T-helper 1 cell (primary cell): ENCODE data around the gene OLFM3.

Source experiments
- DNase-seq, 5 donors: peaks; one replicate each; pipeline ENCODE4 v3.0.0-alpha.2; 2012 to 2020
- total RNA-seq, 4 donors: gene quantifications; one replicate each; lab custom pipeline; 2026; lab: John Stamatoyannopoulos, UW

Gene OLFM3
- total RNA-seq, result 0 to 0.15 (median 0) reads per million in 4 donors

DNA sequence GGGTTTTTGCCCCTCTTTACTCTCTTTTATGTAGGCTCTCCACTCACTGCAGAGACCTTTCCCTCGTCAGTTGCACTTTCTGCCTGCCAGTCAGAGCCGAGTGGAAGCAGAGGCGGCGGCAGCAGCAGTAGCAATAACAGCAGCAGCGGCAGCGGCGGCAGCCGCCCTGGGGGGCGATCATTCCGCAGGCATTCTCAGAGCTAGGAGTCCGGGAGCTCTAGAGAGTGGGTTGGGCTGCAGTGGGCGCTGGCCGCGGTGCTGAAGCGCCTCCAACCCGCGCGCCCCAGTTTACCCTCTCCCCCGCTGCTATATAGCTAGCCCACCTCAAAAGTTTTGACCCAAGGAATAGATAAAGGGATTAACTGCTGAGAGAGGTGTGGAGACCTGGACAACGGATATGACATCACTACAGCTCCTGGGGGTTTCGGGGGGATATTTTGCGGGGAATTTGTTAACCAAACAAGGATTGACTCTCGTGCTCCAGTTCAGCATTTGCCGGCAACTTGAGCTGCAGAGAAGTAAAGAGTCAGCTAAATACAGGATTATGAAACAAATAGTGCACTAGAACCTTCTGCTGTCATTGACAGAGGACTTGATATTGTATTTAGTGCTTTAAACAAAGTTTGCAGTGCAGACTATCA is at the start of gene OLFM3:
Gene OLFM3, minus strand, starts transcription at position 102 of the 641 bp plus-strand sequence.
- DNase-seq, result peak in 1 of 5 donors; percentile 1

DNA sequence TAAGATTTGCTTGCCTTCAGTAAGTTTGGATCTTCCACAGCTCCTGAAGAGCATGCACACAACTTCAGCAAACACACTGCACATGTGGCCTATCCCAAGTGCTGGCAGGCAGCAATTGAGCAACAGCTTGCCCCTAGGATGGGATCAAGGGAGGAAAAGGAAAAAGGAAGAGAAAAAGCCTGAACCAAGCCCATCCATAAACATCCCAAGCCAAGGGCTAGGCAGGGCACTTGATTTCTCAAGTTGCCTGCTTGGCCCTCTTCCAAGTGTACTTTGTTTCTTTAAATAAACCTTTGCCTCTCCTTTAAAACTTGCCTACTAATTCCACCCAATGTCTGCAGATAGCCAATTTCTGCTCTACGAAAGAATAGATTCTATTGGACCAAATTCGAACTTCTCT is 49.0 kb upstream of the OLFM3 start:
- no peak for DNase-seq

- DNase-seq, result no peak
Observed at GRCh38 chr1:102032534-102032933, 35.8 kb upstream of the OLFM3 start.

DNA sequence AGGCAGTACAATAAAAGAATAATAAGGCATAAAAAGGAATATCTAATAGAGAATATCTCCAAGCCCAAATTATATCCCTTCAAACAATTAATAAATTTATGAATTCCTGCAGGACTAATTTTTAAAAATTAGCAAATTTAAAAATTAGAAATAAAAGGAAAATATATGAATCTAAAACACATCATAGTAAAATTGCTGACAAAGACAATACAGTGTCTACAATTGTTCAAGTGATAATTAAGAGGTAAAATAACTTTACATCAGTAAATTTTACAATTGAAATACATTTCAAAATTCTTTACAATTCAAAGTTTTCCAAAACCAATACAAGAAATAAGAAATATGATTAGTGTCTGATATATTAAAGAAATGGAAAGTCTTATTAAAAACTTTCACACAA is 22.8 kb upstream of the OLFM3 start:
- no peak for DNase-seq

DNA sequence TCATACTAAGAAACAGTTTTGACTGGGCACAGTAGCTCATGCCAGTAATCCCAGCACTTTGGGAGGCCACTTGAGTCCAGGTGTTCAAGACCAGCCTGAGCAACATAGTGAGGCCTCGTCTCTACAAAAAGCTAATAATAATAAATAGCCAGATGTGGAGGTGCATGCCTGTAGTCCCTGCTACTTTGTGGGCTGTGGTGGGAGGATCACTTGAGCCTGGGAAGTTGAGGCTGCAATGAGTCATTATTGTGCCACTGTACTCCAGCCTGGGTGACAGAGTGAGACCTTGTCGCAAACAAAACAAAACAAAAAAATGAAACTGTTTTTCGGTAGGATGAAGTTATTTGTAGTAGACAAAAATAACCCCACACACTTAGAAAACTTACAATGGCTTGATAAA is 19.0 kb upstream of the OLFM3 start:
- no peak for DNase-seq

GRCh38 chr1:102002057-102002456 is 5.3 kb upstream of the OLFM3 start:
- no peak for DNase-seq

GRCh38 chr1:101995984-101996745 is 561 bp downstream of the OLFM3 start:
- DNase-seq, result no peak

DNA sequence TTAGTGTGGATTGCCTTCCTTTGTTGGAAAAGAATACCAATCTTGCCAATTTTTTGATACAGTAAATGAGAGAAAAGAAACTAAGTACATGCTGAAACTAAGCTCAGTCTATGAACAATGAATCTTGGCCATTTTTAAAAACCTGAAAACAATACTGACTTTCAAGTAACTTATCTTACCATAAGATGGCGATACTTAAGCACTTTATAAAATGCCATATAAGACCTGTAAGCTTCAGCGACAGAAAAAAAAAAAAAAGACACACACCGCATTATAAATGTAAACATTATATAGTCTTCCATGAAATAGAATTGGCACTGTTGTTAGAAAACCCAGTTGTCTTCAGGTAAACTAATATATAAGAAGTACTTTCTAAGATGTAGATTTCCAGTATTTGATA is 3.0 kb downstream of the OLFM3 start:
- DNase-seq, result no peak

GRCh38 chr1:101992821-101993575 is 3.7 kb downstream of the OLFM3 start:
- DNase-seq, result no peak

GRCh38 chr1:101980974-101981373 is 15.8 kb downstream of the OLFM3 start:
- no peak for DNase-seq

DNA sequence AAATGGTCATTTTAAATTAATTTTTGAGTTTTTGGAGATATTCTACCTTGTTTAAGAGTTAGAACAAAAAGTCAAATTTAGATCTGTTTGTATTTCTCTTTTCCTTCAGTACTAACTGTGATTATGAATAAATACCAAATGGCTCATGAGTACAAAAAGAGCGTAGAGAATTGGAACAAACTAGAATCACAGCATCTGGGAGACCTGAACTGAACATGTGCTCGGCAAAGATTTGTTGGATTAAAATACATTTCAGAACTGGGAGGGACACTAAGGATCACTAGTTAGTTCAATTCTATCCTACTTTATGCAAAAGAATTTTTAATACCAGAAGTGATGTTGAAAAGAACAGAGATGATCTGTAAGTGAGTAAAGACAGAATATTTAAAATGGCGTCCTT is 19.5 kb downstream of the OLFM3 start:
- DNase-seq, result no peak

GRCh38 chr1:101976161-101976560 is 20.6 kb downstream of the OLFM3 start:
- DNase-seq, result no peak

DNA sequence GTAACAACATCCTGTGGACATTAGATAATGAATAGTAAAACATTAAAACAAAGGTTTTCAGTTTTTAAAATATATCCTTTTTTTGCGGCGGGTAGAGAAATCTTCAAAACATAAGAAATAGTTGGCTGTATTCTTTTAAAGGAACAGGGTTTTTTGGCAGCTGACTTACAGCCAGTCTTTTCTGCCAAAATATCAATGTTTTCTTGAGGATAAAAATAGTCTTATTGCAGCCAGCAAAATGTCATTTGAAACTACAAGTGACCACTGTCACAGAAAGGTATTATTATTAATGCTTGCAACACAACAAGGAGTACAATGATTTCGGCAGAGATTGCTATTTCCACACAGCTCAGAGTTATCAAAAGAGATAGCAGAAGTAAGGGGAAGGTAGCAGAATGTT is 21.4 kb downstream of the OLFM3 start:
- no peak for DNase-seq

DNA sequence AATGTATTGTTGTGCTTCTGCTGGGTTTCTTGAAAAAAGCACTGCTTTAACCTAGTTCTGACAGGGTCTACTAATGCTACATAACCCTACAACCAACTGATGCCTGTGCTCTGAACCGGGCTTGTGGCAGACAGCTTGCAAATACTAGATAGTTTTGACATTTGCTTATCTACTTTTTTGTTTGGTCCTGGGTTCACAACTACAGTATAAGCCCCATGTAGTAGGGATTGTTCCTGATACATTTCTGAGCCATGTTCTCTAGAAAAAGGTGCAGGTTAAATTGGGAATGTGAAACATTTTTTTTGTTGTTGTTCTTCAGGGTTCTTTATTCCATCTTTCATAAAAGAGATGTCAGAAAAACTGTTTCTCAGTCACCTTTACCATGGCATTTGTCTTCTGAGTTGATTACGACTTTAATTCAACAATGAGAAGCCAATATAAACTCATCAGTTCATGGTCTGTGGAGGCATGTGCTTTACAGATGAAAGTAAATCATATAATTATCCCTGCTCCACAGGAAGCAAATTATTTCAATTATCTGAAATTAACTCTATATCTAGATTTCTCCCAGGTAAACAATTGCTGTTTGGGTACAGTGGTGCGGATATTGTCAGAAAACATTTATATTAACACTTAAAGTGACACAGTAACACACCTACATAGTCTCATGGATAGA is 22.0 kb downstream of the OLFM3 start:
- no peak for DNase-seq

- no peak for DNase-seq
Observed at GRCh38 chr1:101971304-101971703, 25.4 kb downstream of the OLFM3 start.

DNA sequence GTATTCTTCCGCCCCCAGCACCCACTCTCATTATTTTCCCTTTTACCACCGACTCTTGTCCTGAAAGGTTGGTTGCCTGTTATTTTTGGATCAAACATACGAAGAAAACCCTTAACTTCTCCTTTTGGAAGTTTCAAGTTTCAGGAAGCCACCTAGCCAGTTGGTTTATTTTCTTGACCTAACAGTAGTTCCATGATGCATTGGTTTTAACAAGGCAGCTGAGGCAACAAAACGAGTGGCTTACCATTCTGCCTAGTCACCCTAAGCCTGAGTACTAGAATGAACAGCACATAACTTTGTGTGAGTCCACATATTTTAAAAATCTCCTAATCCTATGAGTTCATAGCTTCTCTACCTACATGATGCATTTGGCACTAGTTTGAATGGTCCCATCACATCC is 28.9 kb downstream of the OLFM3 start:
- DNase-seq, result no peak

DNA sequence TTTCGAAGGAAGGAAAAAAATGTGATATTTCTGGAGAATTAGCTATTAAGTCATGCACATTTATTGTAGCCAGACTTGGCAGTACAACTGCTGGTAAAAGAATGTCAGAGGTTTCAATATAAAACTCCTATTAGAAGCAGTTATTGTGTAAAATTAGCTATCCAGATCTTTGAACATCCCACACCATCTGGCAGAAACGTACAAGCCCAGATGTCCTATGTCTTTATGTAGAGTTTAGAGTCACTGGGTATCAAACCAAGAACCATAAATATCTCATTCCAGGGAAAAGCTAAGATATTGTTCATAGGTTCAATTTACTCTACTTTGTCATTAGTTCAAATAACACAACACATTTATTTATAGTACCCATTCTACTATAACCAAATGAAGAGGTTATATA is 31.4 kb downstream of the OLFM3 start:
- no peak for DNase-seq

DNA sequence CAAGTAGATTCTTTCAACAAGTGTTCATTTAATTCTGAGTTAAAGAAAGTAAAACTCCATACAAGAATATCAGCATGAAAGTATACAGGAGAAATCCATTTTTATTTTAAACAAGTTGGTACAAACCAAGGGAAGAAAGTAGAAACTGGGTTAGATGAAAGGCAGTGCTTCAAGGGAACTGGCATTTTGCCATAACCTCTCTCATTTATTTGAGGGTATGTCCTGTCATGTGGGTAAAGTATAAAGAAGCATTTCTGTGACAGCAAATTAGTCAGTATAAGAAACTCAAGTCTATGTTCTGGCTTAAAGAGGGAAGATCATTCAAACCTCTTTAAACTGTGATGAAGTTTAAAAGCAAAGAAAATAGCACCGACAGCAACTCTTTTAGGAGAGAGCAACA is 32.0 kb downstream of the OLFM3 start:
- no peak for DNase-seq

DNA sequence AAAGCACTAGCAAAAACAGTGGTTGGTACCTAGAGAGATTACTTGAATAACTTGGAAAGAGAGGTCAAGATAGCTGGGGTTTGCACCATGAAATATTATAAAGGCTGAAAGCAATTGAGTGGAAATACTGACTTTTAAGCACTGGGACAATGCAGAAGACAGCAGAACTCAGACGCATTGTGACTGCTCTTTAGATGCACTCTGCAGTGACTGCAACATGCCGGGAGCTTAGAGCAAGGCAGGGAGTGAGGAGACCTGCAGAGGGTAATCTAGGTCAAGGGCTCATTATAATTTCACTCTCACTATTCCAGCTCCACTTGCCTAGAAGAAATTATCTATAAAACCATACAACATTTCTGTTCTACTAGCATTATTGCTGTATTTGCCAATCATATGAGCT is 36.6 kb downstream of the OLFM3 start:
- no peak for DNase-seq

GRCh38 chr1:101959456-101959855 is 37.3 kb downstream of the OLFM3 start:
- no peak for DNase-seq

- DNase-seq, result no peak
Observed at GRCh38 chr1:101957771-101958170, 39.0 kb downstream of the OLFM3 start.

DNA sequence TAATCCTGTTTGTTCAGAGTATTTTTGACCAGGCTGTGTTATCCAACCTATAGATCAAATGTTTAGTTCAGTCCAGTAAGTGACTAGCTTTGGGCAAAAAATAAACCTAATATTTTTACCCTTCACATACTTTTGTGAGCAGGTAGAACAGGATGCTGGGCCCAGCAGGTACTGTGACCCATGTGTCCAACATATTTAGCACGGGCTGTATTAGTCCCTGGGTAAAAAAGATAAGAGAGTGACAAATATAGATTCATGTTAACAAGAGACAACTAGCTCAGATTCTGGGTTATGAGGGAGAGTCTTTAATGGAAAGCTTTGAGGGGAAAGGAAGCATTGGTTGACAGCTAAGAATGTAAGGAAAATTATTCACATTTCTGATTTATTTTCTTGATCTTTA is 43.1 kb downstream of the OLFM3 start:
- no peak for DNase-seq

GRCh38 chr1:101945884-101946283 is 50.8 kb downstream of the OLFM3 start:
- DNase-seq, result no peak
